Mesendoderm (in vitro differentiated cells): ENCODE results near the gene SULT1E1.
A peak's percentile ranks its signal among the peaks of the same experiment; 100 is the strongest.

Source experiments
- DNase-seq: peaks from one replicate; pipeline ENCODE4 v3.0.0; 2013
- H2AK5ac ChIP-seq: 2 replicates; pipeline ENCODE4 v1.6.1; 2013; ENCODE audit warnings: low read length, inconsistent platforms
- H2BK120ac ChIP-seq: 2 replicates; pipeline ENCODE4 v1.6.1; 2013; ENCODE audit warnings: low read depth, mild to moderate bottlenecking, low read length, moderate library complexity, mixed read lengths
- H2BK15ac ChIP-seq: replicated peaks from 2 replicates; pipeline ENCODE4 v1.6.1; 2013; ENCODE audit warnings: low read depth, mild to moderate bottlenecking, moderate library complexity
- H2BK5ac ChIP-seq: 2 replicates; pipeline ENCODE4 v1.6.1; 2013; ENCODE audit warnings: low read length, inconsistent platforms
- H3K18ac ChIP-seq: 2 replicates; pipeline ENCODE4 v1.6.1; 2013; ENCODE audit warnings: mild to moderate bottlenecking, low read length, mixed read lengths
- H3K23ac ChIP-seq: one replicate; pipeline ENCODE4 v1.6.1; 2013; ENCODE audit warnings: low read length
- H3K27ac ChIP-seq: 2 replicates; pipeline ENCODE4 v1.5.1; 2013; ENCODE audit warnings: low read depth, mild to moderate bottlenecking, inconsistent platforms, low read length, moderate library complexity
- H3K27me3 ChIP-seq: 2 replicates; pipeline ENCODE4 v1.6.1; 2013; ENCODE audit warnings: low read length, control low read depth, mild to moderate bottlenecking, inconsistent platforms; ENCODE audit not compliant: insufficient read depth, poor library complexity
- H3K36me3 ChIP-seq: 2 replicates; pipeline ENCODE4 v1.6.1; 2013; ENCODE audit warnings: low read length, inconsistent platforms; ENCODE audit not compliant: control insufficient read depth, insufficient read depth
- H3K4ac ChIP-seq: one replicate; pipeline ENCODE4 v1.6.1; 2013; ENCODE audit warnings: low read depth, mild to moderate bottlenecking, low read length, moderate library complexity
- H3K4me1 ChIP-seq: 2 replicates; pipeline ENCODE4 v1.6.1; 2013; ENCODE audit warnings: low read depth, low read length, inconsistent platforms; ENCODE audit not compliant: control insufficient read depth
- H3K4me2 ChIP-seq: 2 replicates; pipeline ENCODE4 v1.6.1; 2013; ENCODE audit warnings: low read length
- H3K4me3 ChIP-seq: 2 replicates; pipeline ENCODE4 v1.5.1; 2013; ENCODE audit warnings: mild to moderate bottlenecking, low read length
- H3K56ac ChIP-seq: one replicate; pipeline ENCODE4 v1.6.1; 2013; ENCODE audit warnings: low read length
- H3K79me1 ChIP-seq: 2 replicates; pipeline ENCODE4 v1.6.1; 2013; ENCODE audit warnings: low read length, inconsistent platforms
- H3K79me2 ChIP-seq: 2 replicates; pipeline ENCODE4 v1.6.1; 2013; ENCODE audit warnings: mild to moderate bottlenecking, low read length; ENCODE audit not compliant: control insufficient read depth, insufficient read depth
- H3K9ac ChIP-seq: 2 replicates; pipeline ENCODE4 v1.6.1; 2013; ENCODE audit warnings: low read length, inconsistent platforms
- H4K5ac ChIP-seq: one replicate; pipeline ENCODE4 v1.6.1; 2013; ENCODE audit warnings: low read length
- H4K8ac ChIP-seq: one replicate; pipeline ENCODE4 v1.6.1; 2013; ENCODE audit warnings: low read depth, mild to moderate bottlenecking, control low read depth, low read length, moderate library complexity
- WGBS: extraction: QIAGEN DNeasy Blood & Tissue Kit; methylation state at CpG from one replicate; pipeline ENCODE4 v1.1.7; 2013; ENCODE audit warnings: low lambda C conversion rate, missing lambda C conversion rate; ENCODE audit not compliant: insufficient coverage; ENCODE audit errors: extremely low coverage; 5-methylcytosine and 5-hydroxymethylcytosine counted together

SULT1E1 gene

DNA sequence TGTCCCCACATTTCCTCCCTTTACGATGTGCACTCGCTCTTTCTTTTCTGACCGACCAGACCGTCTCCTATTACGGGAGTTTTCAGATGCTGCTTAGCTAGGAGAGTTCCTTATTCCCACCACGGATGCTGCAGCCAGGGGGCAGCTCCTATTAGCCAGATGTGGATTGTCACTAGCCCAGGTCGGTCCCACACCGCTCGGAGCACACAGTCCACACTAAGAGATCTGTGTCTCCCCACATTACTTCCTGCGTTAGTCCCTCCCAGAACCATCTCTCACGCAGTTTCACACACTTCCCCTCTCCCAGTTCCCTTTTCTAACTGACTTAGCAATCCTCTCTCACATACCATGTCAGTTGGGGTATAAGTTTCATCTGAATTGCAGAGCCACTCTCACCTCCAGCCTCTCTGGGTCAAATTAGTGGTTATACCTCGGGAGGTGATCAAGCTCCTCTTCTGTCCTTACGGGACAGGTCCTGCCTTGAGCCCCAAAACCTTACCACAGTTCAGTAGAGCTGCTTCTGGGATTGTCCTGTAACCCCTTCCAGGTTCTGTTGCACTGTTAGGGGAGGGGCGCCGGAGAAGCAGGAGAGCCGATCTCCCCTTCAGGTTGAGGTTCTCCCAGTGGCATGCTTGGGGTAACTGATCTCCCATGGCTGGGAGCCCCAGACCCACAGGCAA, 28.2 kb downstream of the SULT1E1 start:
- WGBS: no CpG with 5 or more reads among the region's 16 CpGs
- Histone ChIP-seq H3K4me1 (peaks cover 10% of the 10 kb centered on the region), H3K23ac (no peak overlapping the region), H3K79me2 (no peaks in the 10 kb centered on the region), H2BK15ac (no peak overlapping the region), H3K4ac (no peak overlapping the region), H3K4me3 (no peak overlapping the region), H2BK120ac (no peak overlapping the region), H4K8ac (no peak overlapping the region), H2AK5ac (no peak overlapping the region), H3K36me3 (no peaks in the 10 kb centered on the region), H2BK5ac (peak overlapping the region; percentile 35), H3K79me1 (no peaks in the 10 kb centered on the region), H4K5ac (no peak overlapping the region), H3K4me2 (no peak overlapping the region), H3K18ac (peak overlapping the region; percentile 52), H3K27me3 (no peaks in the 10 kb centered on the region), H3K56ac (peak overlapping the region; percentile 56), H3K9ac (no peak overlapping the region), H3K27ac (peak overlapping the region; percentile 82)
- peak; percentile 8 for DNase-seq

DNA sequence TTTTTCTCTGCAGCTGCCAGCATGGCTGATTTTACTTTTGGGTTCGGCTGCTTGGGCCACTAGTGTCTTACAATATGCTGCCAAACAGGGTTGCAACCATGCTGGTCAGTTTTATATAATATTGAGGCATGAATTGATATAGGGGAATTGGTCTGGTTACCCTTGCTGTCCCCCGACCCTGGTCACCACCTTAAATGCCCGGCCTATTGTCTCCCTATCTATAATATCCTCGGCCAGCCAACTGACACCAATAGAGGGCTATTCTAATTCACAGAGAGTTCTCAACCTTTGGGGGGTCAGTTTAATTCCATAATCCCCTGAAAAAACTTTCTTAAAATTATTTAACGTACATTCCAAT, 28.7 kb downstream of the SULT1E1 start:
- Histone ChIP-seq H3K79me2 (no peaks in the 10 kb centered on the region), H4K5ac (no peak overlapping the region), H3K4me2 (no peak overlapping the region), H3K27me3 (no peaks in the 10 kb centered on the region), H3K27ac (no peak overlapping the region), H2BK5ac (no peak overlapping the region), H3K79me1 (no peaks in the 10 kb centered on the region), H3K36me3 (no peaks in the 10 kb centered on the region), H3K4me1 (peaks cover 10% of the 10 kb centered on the region), H4K8ac (no peak overlapping the region), H3K56ac (no peak overlapping the region), H3K4me3 (no peak overlapping the region), H2BK15ac (no peak overlapping the region), H3K9ac (no peak overlapping the region), H3K4ac (no peak overlapping the region), H2BK120ac (no peak overlapping the region), H3K23ac (no peak overlapping the region), H3K18ac (no peak overlapping the region), H2AK5ac (no peak overlapping the region)
- DNase-seq: no peak
- WGBS: no CpG with 5 or more reads among the region's 5 CpGs

DNA sequence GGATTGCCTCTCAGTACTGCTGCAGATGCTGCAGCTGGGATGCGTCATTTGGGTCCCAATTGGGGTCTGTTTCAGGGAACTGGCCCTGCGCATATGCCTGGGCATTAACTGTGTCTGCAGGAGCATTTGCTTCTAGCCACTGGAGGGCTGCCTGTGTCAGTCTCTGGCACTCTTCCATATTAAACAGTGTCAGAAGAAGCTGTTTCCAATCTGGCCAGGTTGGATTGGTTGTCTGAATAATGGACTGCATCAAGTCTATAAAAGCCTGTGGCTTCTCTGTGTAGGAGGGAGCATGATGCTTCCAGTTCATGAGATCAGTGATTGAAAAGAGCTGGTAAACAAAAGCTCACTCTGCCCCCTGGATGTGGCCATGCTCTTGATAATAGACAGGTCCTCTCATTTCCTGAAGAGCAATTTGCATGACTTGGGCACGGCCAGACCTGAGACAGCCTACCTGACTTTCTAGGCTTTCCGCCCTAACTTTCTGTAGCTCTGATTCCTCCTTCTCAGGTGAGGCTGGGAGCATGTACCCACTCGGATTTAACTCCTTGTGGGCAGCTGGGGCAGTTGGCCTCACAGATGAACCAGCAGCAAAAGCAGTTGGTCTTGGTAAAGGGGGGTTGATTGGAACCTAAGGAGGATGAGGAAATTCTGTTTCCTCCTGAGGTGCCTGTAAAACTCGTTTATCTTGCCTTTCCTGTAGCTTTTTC, 29.2 kb downstream of the SULT1E1 start:
- no peak overlapping the region for H3K23ac ChIP-seq
- peak; percentile 47 for DNase-seq
- no peaks in the 10 kb centered on the region for H3K79me2 ChIP-seq
- H4K8ac ChIP-seq: no peak overlapping the region
- no peak overlapping the region for H3K4ac ChIP-seq
- H3K4me1 ChIP-seq: peaks cover 10% of the 10 kb centered on the region
- H2BK15ac ChIP-seq: no peak overlapping the region
- no peaks in the 10 kb centered on the region for H3K79me1 ChIP-seq
- no peaks in the 10 kb centered on the region for H3K36me3 ChIP-seq
- no peak overlapping the region for H3K27ac ChIP-seq
- H3K4me2 ChIP-seq: no peak overlapping the region
- no peak overlapping the region for H2BK5ac ChIP-seq
- H3K4me3 ChIP-seq: no peak overlapping the region
- H4K5ac ChIP-seq: no peak overlapping the region
- H2BK120ac ChIP-seq: no peak overlapping the region
- no peak overlapping the region for H3K18ac ChIP-seq
- no peaks in the 10 kb centered on the region for H3K27me3 ChIP-seq
- H3K56ac ChIP-seq: no peak overlapping the region
- H2AK5ac ChIP-seq: no peak overlapping the region
- H3K9ac ChIP-seq: no peak overlapping the region
- WGBS: no CpG with 5 or more reads among the region's 6 CpGs

DNA sequence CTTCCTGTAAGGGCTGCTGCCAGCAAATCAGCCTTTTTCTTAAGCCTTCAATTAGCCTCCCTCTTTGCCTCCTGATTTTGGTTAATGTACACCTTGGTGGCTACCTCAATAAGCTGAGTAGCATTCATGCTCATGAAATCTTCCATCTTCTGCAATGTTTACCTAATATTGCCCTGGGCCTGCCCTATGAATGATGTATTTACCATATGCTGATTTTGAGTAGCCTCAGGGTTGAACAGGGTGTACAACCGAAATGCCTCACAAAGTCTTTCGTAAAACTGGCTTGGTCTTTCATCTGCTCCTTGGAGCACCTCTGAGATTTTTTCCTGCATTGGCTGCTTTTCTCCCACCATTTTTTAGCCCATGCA, 29.8 kb downstream of the SULT1E1 start:
- Histone ChIP-seq H3K27ac (no peak overlapping the region), H2BK5ac (no peak overlapping the region), H3K18ac (no peak overlapping the region), H4K5ac (no peak overlapping the region), H4K8ac (no peak overlapping the region), H3K79me1 (no peaks in the 10 kb centered on the region), H3K4me3 (no peak overlapping the region), H3K4me2 (no peak overlapping the region), H3K9ac (no peak overlapping the region), H2BK120ac (no peak overlapping the region), H2BK15ac (no peak overlapping the region), H3K79me2 (no peaks in the 10 kb centered on the region), H3K23ac (no peak overlapping the region), H3K56ac (no peak overlapping the region), H2AK5ac (no peak overlapping the region), H3K4me1 (peaks cover 10% of the 10 kb centered on the region), H3K36me3 (no peaks in the 10 kb centered on the region), H3K4ac (no peak overlapping the region), H3K27me3 (no peaks in the 10 kb centered on the region)
- no CpG with 5 or more reads among the region's 2 CpGs for WGBS
- no peak for DNase-seq

DNA sequence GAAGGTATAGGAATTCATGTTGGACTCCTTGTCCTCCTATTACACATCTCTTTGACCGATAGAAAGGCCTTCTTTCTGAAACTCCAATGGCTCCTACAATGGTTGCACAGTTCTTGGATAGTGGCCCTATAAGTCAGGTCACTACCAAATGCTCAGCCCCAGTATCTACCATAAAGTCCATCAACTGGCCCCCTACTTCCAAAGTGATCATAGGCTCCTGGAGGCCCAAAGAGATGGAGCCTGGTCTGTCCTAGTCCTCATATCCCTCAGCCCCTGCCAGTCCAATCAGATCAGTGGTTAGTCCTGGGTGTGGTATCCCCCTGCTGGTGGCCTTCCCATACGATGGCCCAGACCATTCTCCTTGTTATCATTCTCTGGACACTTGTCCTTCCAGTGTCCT, 30.3 kb downstream of the SULT1E1 start:
- Histone ChIP-seq H3K9ac (no peak overlapping the region), H3K27me3 (no peaks in the 10 kb centered on the region), H2BK15ac (no peak overlapping the region), H4K5ac (no peak overlapping the region), H3K23ac (no peak overlapping the region), H3K56ac (no peak overlapping the region), H3K36me3 (no peaks in the 10 kb centered on the region), H3K79me1 (no peaks in the 10 kb centered on the region), H4K8ac (no peak overlapping the region), H2BK5ac (no peak overlapping the region), H3K4me1 (peaks cover 10% of the 10 kb centered on the region), H2BK120ac (no peak overlapping the region), H3K4me3 (no peak overlapping the region), H2AK5ac (no peak overlapping the region), H3K4ac (no peak overlapping the region), H3K27ac (no peak overlapping the region), H3K79me2 (no peaks in the 10 kb centered on the region), H3K4me2 (no peak overlapping the region), H3K18ac (no peak overlapping the region)
- DNase-seq: no peak
- no CpG with 5 or more reads among the region's 2 CpGs for WGBS

DNA sequence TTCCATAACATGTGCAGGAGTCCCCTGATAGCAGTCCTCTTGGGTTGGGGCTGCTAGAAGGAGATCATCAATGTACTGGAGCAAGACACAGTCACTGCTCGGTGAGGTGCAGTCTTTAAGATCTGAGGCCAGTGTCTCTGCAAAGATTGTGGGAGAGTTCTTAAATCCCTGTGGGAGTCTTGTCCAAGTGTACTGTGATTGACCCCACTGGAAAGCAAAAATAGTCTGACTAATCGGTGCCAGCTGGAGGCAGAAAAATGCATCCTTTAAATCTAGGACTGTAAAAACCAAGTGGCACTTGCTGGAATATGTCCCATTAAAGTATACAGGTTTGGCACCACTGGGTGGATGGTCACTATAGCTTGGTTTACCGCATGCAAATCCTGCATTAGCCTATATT, 31.1 kb downstream of the SULT1E1 start:
- Histone ChIP-seq H2AK5ac (no peak overlapping the region), H3K4ac (no peak overlapping the region), H2BK5ac (no peak overlapping the region), H3K18ac (no peak overlapping the region), H4K5ac (no peak overlapping the region), H3K23ac (no peak overlapping the region), H3K27me3 (no peaks in the 10 kb centered on the region), H4K8ac (no peak overlapping the region), H3K79me2 (no peaks in the 10 kb centered on the region), H3K56ac (no peak overlapping the region), H2BK15ac (no peak overlapping the region), H3K36me3 (no peaks in the 10 kb centered on the region), H3K4me3 (no peak overlapping the region), H3K9ac (no peak overlapping the region), H3K4me2 (no peak overlapping the region), H3K4me1 (peaks cover 10% of the 10 kb centered on the region), H2BK120ac (no peak overlapping the region), H3K27ac (no peak overlapping the region), H3K79me1 (no peaks in the 10 kb centered on the region)
- no CpG with 5 or more reads among the region's 3 CpGs for WGBS
- no peak for DNase-seq
